Type B pancreatic cell (in vitro differentiated cells): ENCODE results near the gene PTGDS. TPM values are rescaled to one million over a fixed set of nuclear protein-coding genes. Genes with fewer than 3 reads are reported as not detected.

Source experiments
- DNase-seq: peaks from one replicate; pipeline ENCODE4 v3.0.0; 2021; ENCODE audit warnings: mixed read lengths; ENCODE audit not compliant: unreplicated experiment; ENCODE audit errors: extremely low spot score
- H3K27ac Mint-ChIP-seq: 2 replicates; pipeline ENCODE4 v1.8.0; 2021; ENCODE audit warnings: mild to moderate bottlenecking, mixed read lengths
- H3K27me3 Mint-ChIP-seq: 2 replicates; pipeline ENCODE4 v1.8.0; 2021; ENCODE audit warnings: mixed read lengths
- H3K36me3 Mint-ChIP-seq: 2 replicates; pipeline ENCODE4 v1.8.0; 2021; ENCODE audit warnings: mixed read lengths
- H3K4me1 Mint-ChIP-seq: one replicate; pipeline ENCODE4 v1.8.0; 2021; ENCODE audit warnings: mixed read lengths; ENCODE audit not compliant: unreplicated experiment
- H3K4me3 Mint-ChIP-seq: 2 replicates; pipeline ENCODE4 v1.8.0; 2021; ENCODE audit warnings: mild to moderate bottlenecking, mixed read lengths
- H3K9me3 Mint-ChIP-seq: 2 replicates; pipeline ENCODE4 v1.8.0; 2021; ENCODE audit warnings: mixed read lengths
- CTCF ChIP-seq: fragments of 200-600 bp; sonication (generic); conservative IDR thresholded peaks from 2 replicates; pipeline ENCODE4 v1.5.0; 2021; ENCODE audit warnings: antibody characterized with exemption, mild to moderate bottlenecking
- total RNA-seq: library from RNA; stranded (reverse); gene quantifications from 2 replicates; pipeline ENCODE4 v1.2.1, GENCODE V29; 2021; ENCODE audit warnings: low replicate concordance

Gene PTGDS
- total RNA-seq, 1 donor from 2014 or later: 1.7 TPM

- Mint-ChIP-seq H3K4me3 (peak overlapping the region; percentile 82), H3K36me3 (no peaks in the 10 kb centered on the region), H3K27me3 (peaks cover 6% of the 10 kb centered on the region), H3K27ac (peak overlapping the region; percentile 67), H3K9me3 (no peaks in the 10 kb centered on the region), H3K4me1 (peaks cover 7% of the 10 kb centered on the region)
- DNase-seq: no peak
- no peak for TF ChIP-seq CTCF
Measured at GRCh38 chr9:136990242-136990911, 13.1 kb downstream of the PTGDS start.

DNA sequence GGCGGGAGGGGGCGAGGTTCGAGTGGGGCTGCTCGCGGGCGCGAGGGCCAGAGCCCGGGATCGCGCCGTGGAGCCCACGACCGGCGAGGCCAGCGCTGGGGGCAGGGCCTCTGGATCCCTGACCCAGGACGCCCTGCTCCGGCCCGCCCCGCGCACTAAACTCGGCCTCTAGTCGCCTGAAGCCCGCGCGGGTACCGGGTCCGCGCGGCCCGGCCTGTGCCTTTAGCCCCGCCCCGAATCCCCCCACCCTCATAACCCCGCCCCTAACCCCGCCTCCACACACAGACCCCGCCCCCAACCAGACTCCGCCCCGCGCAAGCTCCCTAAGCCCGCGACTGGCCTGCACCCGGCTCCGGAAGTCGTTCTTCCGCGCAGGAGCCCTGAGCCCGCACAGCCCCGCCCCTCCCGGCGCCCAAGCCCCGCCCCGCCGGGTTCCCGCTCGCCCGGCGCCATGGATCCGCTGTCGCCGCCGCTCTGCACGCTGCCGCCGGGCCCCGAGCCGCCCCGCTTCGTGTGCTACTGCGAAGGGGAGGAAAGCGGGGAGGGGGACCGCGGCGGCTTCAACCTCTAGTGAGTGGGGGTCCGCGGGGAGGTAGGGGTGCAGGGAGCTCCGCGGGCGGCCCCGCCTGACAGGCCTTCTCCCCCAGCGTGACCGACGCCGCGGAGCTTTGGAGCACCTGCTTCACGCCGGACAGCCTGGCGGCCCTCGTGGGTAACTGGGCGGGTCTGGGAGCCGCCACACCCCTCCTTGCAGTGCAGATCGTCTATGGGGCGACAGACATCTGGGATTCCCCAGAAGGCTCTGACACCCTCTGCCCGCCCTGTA lies 14.9 kb downstream of the PTGDS start, which contains the start of gene PAXX:
Gene PAXX (plus strand): TSS at position 430 of the 826 bp plus-strand sequence. CDS start 22 bp downstream, at position 452.
- peak within 1 kb of the TSS; percentile 86 for H3K4me3 Mint-ChIP-seq
- peaks cover 3% of the 10 kb centered on the region for H3K27me3 Mint-ChIP-seq
- H3K27ac Mint-ChIP-seq: peak within 1 kb of the TSS; percentile 74
- no peak for TF ChIP-seq CTCF
- peaks cover 7% of the 10 kb centered on the region for H3K4me1 Mint-ChIP-seq
- no peaks in the 10 kb centered on the region for H3K36me3 Mint-ChIP-seq
- no peaks in the 10 kb centered on the region for H3K9me3 Mint-ChIP-seq
- DNase-seq: peak; percentile 93

DNA sequence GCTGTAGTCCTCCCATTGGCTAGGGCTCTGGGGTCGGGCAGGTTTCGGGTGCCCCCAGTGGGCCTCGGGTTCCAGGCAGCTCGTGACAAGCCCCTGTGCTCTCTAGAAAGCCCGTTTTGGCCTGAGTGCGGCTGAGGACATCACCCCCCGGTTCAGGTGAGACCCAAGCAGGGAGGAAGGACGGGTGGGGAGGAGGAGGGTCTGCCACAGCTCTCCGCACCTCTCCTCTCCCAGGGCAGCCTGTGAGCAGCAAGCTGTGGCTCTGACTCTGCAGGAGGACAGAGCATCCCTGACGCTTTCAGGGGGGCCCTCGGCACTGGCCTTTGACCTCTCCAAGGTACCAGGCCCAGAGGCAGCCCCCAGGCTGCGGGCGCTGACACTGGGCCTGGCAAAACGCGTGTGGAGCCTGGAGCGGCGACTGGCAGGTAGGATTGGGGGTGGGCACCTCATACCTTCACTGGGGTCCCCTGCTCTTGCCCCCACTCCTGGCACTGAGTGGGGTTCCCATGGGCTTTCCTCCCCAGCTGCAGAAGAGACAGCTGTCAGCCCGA lies 15.6 kb downstream of the PTGDS start:
- Mint-ChIP-seq H3K36me3 (no peaks in the 10 kb centered on the region), H3K27ac (peak overlapping the region; percentile 74)

GRCh38 chr9:136994180-136994887 lies 17.0 kb downstream of the PTGDS start:
- H3K4me1 Mint-ChIP-seq: peaks cover 6% of the 10 kb centered on the region
- peak overlapping the region; percentile 86 for H3K4me3 Mint-ChIP-seq
- H3K9me3 Mint-ChIP-seq: no peaks in the 10 kb centered on the region
- peak overlapping the region; percentile 67 for H3K27ac Mint-ChIP-seq
- H3K36me3 Mint-ChIP-seq: no peaks in the 10 kb centered on the region
- H3K27me3 Mint-ChIP-seq: peaks cover 4% of the 10 kb centered on the region
- DNase-seq: no peak
- no peak for TF ChIP-seq CTCF

More for the DNA sequence above, 15.6 kb downstream of the PTGDS start:
- Mint-ChIP-seq H3K4me3 (peak overlapping the region; percentile 86), H3K4me1 (peaks cover 7% of the 10 kb centered on the region), H3K9me3 (no peaks in the 10 kb centered on the region), H3K27me3 (peaks cover 5% of the 10 kb centered on the region)
- no peak for DNase-seq
- no peak for TF ChIP-seq CTCF

DNA sequence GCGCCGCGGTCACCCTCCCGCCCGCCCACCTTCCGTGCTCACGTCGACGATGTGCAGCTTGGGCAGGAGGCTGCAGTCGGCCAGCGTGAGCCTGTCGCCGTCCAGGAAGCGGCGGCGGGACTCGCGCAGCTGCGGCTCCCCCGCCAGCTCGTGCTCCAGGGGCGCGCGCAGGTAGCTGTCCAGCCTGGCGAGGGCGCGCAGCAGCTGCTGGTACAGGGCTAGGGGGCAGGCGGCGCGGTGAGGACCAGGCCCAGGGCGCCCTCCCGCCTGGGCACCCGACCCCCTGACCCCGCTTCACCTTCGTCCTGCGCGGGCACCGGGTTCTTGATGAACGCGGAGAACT lies 17.6 kb downstream of the PTGDS start:
- TF ChIP-seq CTCF: no peak
- no peak overlapping the region for H3K27ac Mint-ChIP-seq
- peaks cover under 1% of the 10 kb centered on the region for H3K4me1 Mint-ChIP-seq
- no peak overlapping the region for H3K4me3 Mint-ChIP-seq
- DNase-seq: no peak
- H3K27me3 Mint-ChIP-seq: peaks cover 4% of the 10 kb centered on the region
- no peaks in the 10 kb centered on the region for H3K9me3 Mint-ChIP-seq
- H3K36me3 Mint-ChIP-seq: no peaks in the 10 kb centered on the region
